ENCODE measurements around the gene PRUNE2. TPM values are rescaled to one million over a fixed set of nuclear protein-coding genes. Genes with fewer than 3 reads are reported as not detected.
"Not testable (repeated sequence)": the region's sequence is repeated elsewhere in the genome, so short reads cannot be mapped to it uniquely, and the experiment has no call there.

Gene PRUNE2
- total RNA-seq, 2 donors from 2014 or later: 0.40 TPM; not detected in 1

GRCh38 chr9:76873821-76874220 is 32.1 kb downstream of the PRUNE2 start:
- DNase-seq: no peak
- H3K4me3 Mint-ChIP-seq: no peak overlapping the region
- H3K27ac Mint-ChIP-seq: no peak overlapping the region
- no peaks in the 10 kb centered on the region for H3K9me3 ChIP-seq (ENCODE audit: control insufficient read depth, low read length, poor library complexity, severe bottlenecking)
- ATAC-seq: no peak
- H3K36me3 Mint-ChIP-seq (ENCODE audit: low read depth): no peaks in the 10 kb centered on the region
- H3K4me1 Mint-ChIP-seq: no peaks in the 10 kb centered on the region
- peaks cover 33% of the 10 kb centered on the region for H3K27me3 Mint-ChIP-seq

- Mint-ChIP-seq H3K27me3 (peaks cover 39% of the 10 kb centered on the region), H3K27ac (no peak overlapping the region), H3K4me1 (no peaks in the 10 kb centered on the region), H3K36me3 (ENCODE audit: low read depth) (no peaks in the 10 kb centered on the region), H3K4me3 (no peak overlapping the region)
- ATAC-seq (no peak), DNase-seq (no peak)
- no peaks in the 10 kb centered on the region for H3K9me3 ChIP-seq (ENCODE audit: control insufficient read depth, low read length, poor library complexity, severe bottlenecking)
Observed at GRCh38 chr9:76873056-76873792, 32.7 kb downstream of the PRUNE2 start.

- no peak overlapping the region for H3K27ac Mint-ChIP-seq
- no peaks in the 10 kb centered on the region for H3K36me3 Mint-ChIP-seq (ENCODE audit: low read depth)
- no peaks in the 10 kb centered on the region for H3K9me3 ChIP-seq (ENCODE audit: control insufficient read depth, low read length, poor library complexity, severe bottlenecking)
- H3K4me3 Mint-ChIP-seq: no peak overlapping the region
- ATAC-seq (no peak), DNase-seq (no peak)
- peaks cover 38% of the 10 kb centered on the region for H3K27me3 Mint-ChIP-seq
- H3K4me1 Mint-ChIP-seq: peaks cover 2% of the 10 kb centered on the region
Observed at GRCh38 chr9:76868897-76869296, 37.0 kb downstream of the PRUNE2 start.

GRCh38 chr9:76866689-76867088 is 39.2 kb downstream of the PRUNE2 start:
- H3K27ac Mint-ChIP-seq: no peak overlapping the region
- H3K27me3 Mint-ChIP-seq: peaks cover 23% of the 10 kb centered on the region
- H3K4me3 Mint-ChIP-seq: no peak overlapping the region
- DNase-seq (no peak), ATAC-seq (no peak)
- H3K36me3 Mint-ChIP-seq (ENCODE audit: low read depth): no peaks in the 10 kb centered on the region
- peaks cover 2% of the 10 kb centered on the region for H3K4me1 Mint-ChIP-seq
- H3K9me3 ChIP-seq (ENCODE audit: control insufficient read depth, low read length, poor library complexity, severe bottlenecking): no peaks in the 10 kb centered on the region

- Mint-ChIP-seq H3K4me1 (peaks cover 2% of the 10 kb centered on the region), H3K27ac (no peak overlapping the region), H3K4me3 (no peak overlapping the region), H3K36me3 (ENCODE audit: low read depth) (no peaks in the 10 kb centered on the region), H3K27me3 (peaks cover 18% of the 10 kb centered on the region)
- ATAC-seq (no peak), DNase-seq (no peak)
- H3K9me3 ChIP-seq (ENCODE audit: control insufficient read depth, low read length, poor library complexity, severe bottlenecking): no peaks in the 10 kb centered on the region
Observed at GRCh38 chr9:76863832-76864231, 42.1 kb downstream of the PRUNE2 start.

GRCh38 chr9:76859860-76860259 is 46.1 kb downstream of the PRUNE2 start:
- Mint-ChIP-seq H3K4me3 (no peak overlapping the region), H3K27ac (no peak overlapping the region), H3K36me3 (ENCODE audit: low read depth) (no peaks in the 10 kb centered on the region), H3K4me1 (no peaks in the 10 kb centered on the region), H3K27me3 (no peaks in the 10 kb centered on the region)
- no peak for DNase-seq
- H3K9me3 ChIP-seq (ENCODE audit: control insufficient read depth, low read length, poor library complexity, severe bottlenecking): no peaks in the 10 kb centered on the region
- ATAC-seq: no peak

- H3K27me3 Mint-ChIP-seq, H3K4me3 Mint-ChIP-seq: not testable (repeated sequence)
Observed at GRCh38 chr9:76858248-76858647, 47.7 kb downstream of the PRUNE2 start.

GRCh38 chr9:76856016-76856415 is 49.9 kb downstream of the PRUNE2 start:
- H3K27me3 Mint-ChIP-seq: peaks cover 8% of the 10 kb centered on the region
- no peaks in the 10 kb centered on the region for H3K9me3 ChIP-seq (ENCODE audit: control insufficient read depth, low read length, poor library complexity, severe bottlenecking)
- ATAC-seq: no peak
- no peaks in the 10 kb centered on the region for H3K4me1 Mint-ChIP-seq
- no peaks in the 10 kb centered on the region for H3K36me3 Mint-ChIP-seq (ENCODE audit: low read depth)
- no peak overlapping the region for H3K27ac Mint-ChIP-seq
- no peak for DNase-seq
- no peak overlapping the region for H3K4me3 Mint-ChIP-seq

More at GRCh38 chr9:76858248-76858647, 47.7 kb downstream of the PRUNE2 start:
- DNase-seq; H3K4me1 Mint-ChIP-seq; H3K36me3 Mint-ChIP-seq (ENCODE audit: low read depth); H3K27ac Mint-ChIP-seq; H3K9me3 ChIP-seq (ENCODE audit: control insufficient read depth, low read length, poor library complexity, severe bottlenecking); ATAC-seq: not testable (repeated sequence)

- H3K4me3 Mint-ChIP-seq: no peak overlapping the region
- H3K27ac Mint-ChIP-seq: no peak overlapping the region
- H3K36me3 Mint-ChIP-seq (ENCODE audit: low read depth): no peaks in the 10 kb centered on the region
- DNase-seq: no peak
- ATAC-seq: no peak
- H3K4me1 Mint-ChIP-seq: no peaks in the 10 kb centered on the region
- H3K9me3 ChIP-seq (ENCODE audit: control insufficient read depth, low read length, poor library complexity, severe bottlenecking): no peaks in the 10 kb centered on the region
- H3K27me3 Mint-ChIP-seq: peaks cover 8% of the 10 kb centered on the region
Observed at GRCh38 chr9:76855015-76855414, 50.9 kb downstream of the PRUNE2 start.

GRCh38 chr9:76852026-76852425 is 53.9 kb downstream of the PRUNE2 start:
- ATAC-seq: no peak
- Mint-ChIP-seq H3K36me3 (ENCODE audit: low read depth) (no peaks in the 10 kb centered on the region), H3K27ac (no peak overlapping the region), H3K27me3 (peaks cover 8% of the 10 kb centered on the region), H3K4me1 (no peaks in the 10 kb centered on the region), H3K4me3 (no peak overlapping the region)
- H3K9me3 ChIP-seq (ENCODE audit: control insufficient read depth, low read length, poor library complexity, severe bottlenecking): no peaks in the 10 kb centered on the region
- no peak for DNase-seq

GRCh38 chr9:76846297-76846696 is 59.6 kb downstream of the PRUNE2 start:
- Mint-ChIP-seq H3K4me1 (no peaks in the 10 kb centered on the region), H3K27ac (no peak overlapping the region), H3K27me3 (peaks cover 6% of the 10 kb centered on the region), H3K4me3 (no peak overlapping the region), H3K36me3 (ENCODE audit: low read depth) (no peaks in the 10 kb centered on the region)
- DNase-seq: no peak
- ATAC-seq: no peak
- no peaks in the 10 kb centered on the region for H3K9me3 ChIP-seq (ENCODE audit: control insufficient read depth, low read length, poor library complexity, severe bottlenecking)

- Mint-ChIP-seq H3K27ac (no peak overlapping the region), H3K4me3 (no peak overlapping the region), H3K27me3 (peaks cover 6% of the 10 kb centered on the region), H3K4me1 (no peaks in the 10 kb centered on the region), H3K36me3 (ENCODE audit: low read depth) (no peaks in the 10 kb centered on the region)
- no peaks in the 10 kb centered on the region for H3K9me3 ChIP-seq (ENCODE audit: control insufficient read depth, low read length, poor library complexity, severe bottlenecking)
- no peak for DNase-seq
- no peak for ATAC-seq
Observed at GRCh38 chr9:76845254-76845653, 60.7 kb downstream of the PRUNE2 start.

- peaks cover 16% of the 10 kb centered on the region for H3K27me3 Mint-ChIP-seq
- H3K27ac Mint-ChIP-seq: no peak overlapping the region
- ATAC-seq (no peak), DNase-seq (no peak)
- no peak overlapping the region for H3K4me3 Mint-ChIP-seq
- H3K9me3 ChIP-seq (ENCODE audit: control insufficient read depth, low read length, poor library complexity, severe bottlenecking): no peaks in the 10 kb centered on the region
- no peaks in the 10 kb centered on the region for H3K4me1 Mint-ChIP-seq
- peaks cover 4% of the 10 kb centered on the region for H3K36me3 Mint-ChIP-seq (ENCODE audit: low read depth)
Observed at GRCh38 chr9:76835571-76836283, 70.2 kb downstream of the PRUNE2 start.

- no peak overlapping the region for H3K27ac Mint-ChIP-seq
- H3K27me3 Mint-ChIP-seq: peaks cover 15% of the 10 kb centered on the region
- H3K4me3 Mint-ChIP-seq: no peak overlapping the region
- peaks cover 5% of the 10 kb centered on the region for H3K36me3 Mint-ChIP-seq (ENCODE audit: low read depth)
- no peak for DNase-seq
- no peaks in the 10 kb centered on the region for H3K9me3 ChIP-seq (ENCODE audit: control insufficient read depth, low read length, poor library complexity, severe bottlenecking)
- no peak for ATAC-seq
- no peaks in the 10 kb centered on the region for H3K4me1 Mint-ChIP-seq
Observed at GRCh38 chr9:76828447-76828846, 77.5 kb downstream of the PRUNE2 start.
